Measurements from ENCODE around the gene CTNND2. TPM values are rescaled to one million over a fixed set of nuclear protein-coding genes. Genes with fewer than 3 reads are reported as not detected.
A peak's percentile ranks its signal among the peaks of the same experiment; 100 is the strongest.

Gene CTNND2
- total and polyA plus RNA-seq, 10 of the 15 experiments (the other 5 are each of a cell fraction or from before 2014, with no cell fraction given) = 0.02 to 0.16 (median 0.04) TPM; not detected in 7

- Histone ChIP-seq H3K27me3 (replicated peaks in 1 of 2; ENCODE audit: control insufficient read depth in 2 of 2, insufficient read depth in 2 of 2, low read length in 1 of 2) (no peaks in the 10 kb centered on the region), H3K79me2 (ENCODE audit: control insufficient read depth, insufficient read depth, low read length) (no peaks in the 10 kb centered on the region), H3K27ac (ENCODE audit: control insufficient read depth, insufficient read depth) (no peak overlapping the region), H3K4me1 (ENCODE audit: control insufficient read depth, insufficient read depth, low read length) (no peaks in the 10 kb centered on the region), H3K4me3 (no peak overlapping the region), H4K20me1 (ENCODE audit: control insufficient read depth, insufficient read depth) (no peaks in the 10 kb centered on the region), H3K4me2 (ENCODE audit: control insufficient read depth, insufficient read depth) (no peak overlapping the region), H3K9ac (ENCODE audit: control insufficient read depth, insufficient read depth, low read length) (no peak overlapping the region), H3K36me3 (ENCODE audit: control insufficient read depth in 2 of 2, insufficient read depth in 2 of 2, low read length in 1 of 2) (no peaks in the 10 kb centered on the region), H3K9me3 (replicated peaks; ENCODE audit: control insufficient read depth, insufficient read depth, low read length) (no peaks in the 10 kb centered on the region), H2AFZ (ENCODE audit: control insufficient read depth, low read depth, low read length) (no peak overlapping the region)
- FAIRE-seq (no peak), ATAC-seq (no peak), DNase-seq (ENCODE audit: low read depth, low spot score) (no peak)
- intact Hi-C loops (cut with micrococcal nuclease; ENCODE audit: unreplicated experiment) = no loop called here
- no TSS peak for BruUV-seq (replicated peaks)
- TF ChIP-seq, protein P1, sequence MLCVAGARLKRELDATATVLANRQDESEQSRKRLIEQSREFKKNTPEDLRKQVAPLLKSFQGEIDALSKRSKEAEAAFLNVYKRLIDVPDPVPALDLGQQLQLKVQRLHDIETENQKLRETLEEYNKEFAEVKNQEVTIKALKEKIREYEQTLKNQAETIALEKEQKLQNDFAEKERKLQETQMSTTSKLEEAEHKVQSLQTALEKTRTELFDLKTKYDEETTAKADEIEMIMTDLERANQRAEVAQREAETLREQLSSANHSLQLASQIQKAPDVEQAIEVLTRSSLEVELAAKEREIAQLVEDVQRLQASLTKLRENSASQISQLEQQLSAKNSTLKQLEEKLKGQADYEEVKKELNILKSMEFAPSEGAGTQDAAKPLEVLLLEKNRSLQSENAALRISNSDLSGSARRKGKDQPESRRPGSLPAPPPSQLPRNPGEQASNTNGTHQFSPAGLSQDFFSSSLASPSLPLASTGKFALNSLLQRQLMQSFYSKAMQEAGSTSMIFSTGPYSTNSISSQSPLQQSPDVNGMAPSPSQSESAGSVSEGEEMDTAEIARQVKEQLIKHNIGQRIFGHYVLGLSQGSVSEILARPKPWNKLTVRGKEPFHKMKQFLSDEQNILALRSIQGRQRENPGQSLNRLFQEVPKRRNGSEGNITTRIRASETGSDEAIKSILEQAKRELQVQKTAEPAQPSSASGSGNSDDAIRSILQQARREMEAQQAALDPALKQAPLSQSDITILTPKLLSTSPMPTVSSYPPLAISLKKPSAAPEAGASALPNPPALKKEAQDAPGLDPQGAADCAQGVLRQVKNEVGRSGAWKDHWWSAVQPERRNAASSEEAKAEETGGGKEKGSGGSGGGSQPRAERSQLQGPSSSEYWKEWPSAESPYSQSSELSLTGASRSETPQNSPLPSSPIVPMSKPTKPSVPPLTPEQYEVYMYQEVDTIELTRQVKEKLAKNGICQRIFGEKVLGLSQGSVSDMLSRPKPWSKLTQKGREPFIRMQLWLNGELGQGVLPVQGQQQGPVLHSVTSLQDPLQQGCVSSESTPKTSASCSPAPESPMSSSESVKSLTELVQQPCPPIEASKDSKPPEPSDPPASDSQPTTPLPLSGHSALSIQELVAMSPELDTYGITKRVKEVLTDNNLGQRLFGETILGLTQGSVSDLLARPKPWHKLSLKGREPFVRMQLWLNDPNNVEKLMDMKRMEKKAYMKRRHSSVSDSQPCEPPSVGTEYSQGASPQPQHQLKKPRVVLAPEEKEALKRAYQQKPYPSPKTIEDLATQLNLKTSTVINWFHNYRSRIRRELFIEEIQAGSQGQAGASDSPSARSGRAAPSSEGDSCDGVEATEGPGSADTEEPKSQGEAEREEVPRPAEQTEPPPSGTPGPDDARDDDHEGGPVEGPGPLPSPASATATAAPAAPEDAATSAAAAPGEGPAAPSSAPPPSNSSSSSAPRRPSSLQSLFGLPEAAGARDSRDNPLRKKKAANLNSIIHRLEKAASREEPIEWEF (IDR thresholded peaks at IDR 0.05; ENCODE audit: insufficient replicate concordance, low read depth, low read length) = no peak
- TF ChIP-seq ZNF207 (IDR thresholded peaks at IDR 0.05; ENCODE audit: borderline replicate concordance) = no peak
- no peak for TF ChIP-seq GATAD2B (conservative IDR thresholded peaks at IDR 0.05; ENCODE audit: low read depth)
- no peak for TF ChIP-seq ZNF592 (IDR thresholded peaks at IDR 0.05)
- TF ChIP-seq CREM (IDR thresholded peaks at IDR 0.05; ENCODE audit: low read depth) = no peak
- TF ChIP-seq CTCF (IDR thresholded peaks at IDR 0.05 in 2 of 3, conservative IDR thresholded peaks at IDR 0.05 in 1 of 3; ENCODE audit: control insufficient read depth in 2 of 3, extremely low read depth in 1 of 3, insufficient read depth in 1 of 3, low read depth in 3 of 3, low read length in 3 of 3) = peak in 1 of 3 experiments; percentile 10; a peak in 1 of 6 replicates
- in situ Hi-C loops (cut with MboI) = no loop called here
- RAD21 ChIA-PET (ENCODE audit: unreplicated experiment) = no interaction called here
- 48% methylated on average over 6 of the region's 6 CpGs for WGBS (ENCODE audit: insufficient coverage, insufficient replicate concordance, low lambda C conversion rate, missing lambda C conversion rate)
- CTCF ChIA-PET = no interaction called here
- SMC1A ChIA-PET (ENCODE audit: uncharacterized antibody, unreplicated experiment) = no interaction called here
- POLR2A ChIA-PET = no interaction called here
Observed at GRCh38 chr5:11110128-11110527, 794.1 kb downstream of the CTNND2 start.

Data from GM12878 (cell line).